Uterus (tissue), 2 donors: ENCODE data around the gene FAM167B.

ENCODE experiments used
- CTCF ChIP-seq, 4 experiments: fragments of 200-600 bp in 2 of 4; fragments of 450-650 bp in 2 of 4; sonication (generic) in 2 of 4; IDR thresholded peaks; one replicate each; pipeline ENCODE4 v1.5.1; 2016 to 2019; ENCODE audit warnings: antibody characterized with exemption in 4 of 4, mild to moderate bottlenecking in 2 of 4, moderate library complexity in 1 of 4
- POLR2A ChIP-seq, 2 donors: fragments of 450-650 bp; IDR thresholded peaks; one replicate each; pipeline ENCODE4 v1.6.1; 2016; ENCODE audit warnings: antibody characterized with exemption in 2 of 2, mild to moderate bottlenecking in 1 of 2, moderate library complexity in 1 of 2

DNA sequence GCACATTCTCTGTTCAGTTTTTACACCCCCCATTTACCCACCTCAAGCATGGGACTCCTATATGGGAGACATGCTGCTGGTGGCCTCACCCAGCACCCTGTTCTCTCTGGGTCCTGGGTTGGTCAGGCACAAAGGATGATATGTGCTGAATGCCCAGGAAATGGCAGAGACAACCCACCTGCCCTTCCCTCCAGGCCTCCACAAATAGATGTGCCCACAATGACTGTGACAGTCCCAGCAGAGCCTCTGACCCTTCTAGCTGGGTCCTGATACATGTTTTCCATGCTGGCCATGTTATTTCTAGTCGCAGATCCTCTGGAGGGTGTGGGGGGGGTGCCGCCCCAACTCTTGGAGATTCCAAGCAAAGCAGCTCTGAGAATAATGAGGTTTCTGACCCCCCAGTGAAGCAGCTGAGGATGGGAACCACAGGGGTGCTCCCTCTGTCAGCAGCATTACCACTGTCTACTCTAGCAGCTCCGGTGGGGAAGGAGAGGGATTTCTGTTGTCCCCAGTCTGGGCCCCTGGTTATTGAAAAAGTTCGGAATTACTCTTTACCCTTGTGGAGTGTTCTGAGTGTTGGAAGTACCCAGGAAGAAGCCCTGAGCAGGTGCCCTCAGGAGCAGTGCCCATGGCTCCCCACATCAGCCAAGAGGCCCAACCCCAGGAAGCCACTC lies 47.8 kb upstream of the FAM167B start:
- no peak for TF ChIP-seq CTCF (IDR thresholded peaks at IDR 0.05)
- TF ChIP-seq POLR2A (IDR thresholded peaks at IDR 0.05), result no peak
